HepG2 (cell line): Measurements from ENCODE around the gene BAZ2A. TPM values are rescaled to one million over a fixed set of nuclear protein-coding genes. Genes with fewer than 3 reads are reported as not detected.

Experiments
- ARID4A ChIP-seq: sonication (generic); formaldehyde crosslinking; IDR thresholded peaks from 2 replicates; pipeline ENCODE4 v1.5.0; 2020; ENCODE audit warnings: mild to moderate bottlenecking, missing genetic modification reagents, borderline replicate concordance
- CCAR2 ChIP-seq: fragments of 200-400 bp; formaldehyde crosslinking; optimal IDR thresholded peaks from 2 replicates; pipeline ENCODE3; 2018; ENCODE audit warnings: low read depth, mild to moderate bottlenecking, low read length, moderate library complexity
- GRHL1 ChIP-seq: sonication (generic); formaldehyde crosslinking; conservative IDR thresholded peaks from 2 replicates; pipeline ENCODE4 v1.8.0; 2022; ENCODE audit warnings: missing genetic modification reagents
- KLF11 ChIP-seq: IDR thresholded peaks from 2 replicates; pipeline ENCODE4 v1.6.1; 2016; ENCODE audit warnings: missing compliant biosample characterization
- MAFF ChIP-seq: IDR thresholded peaks from 2 replicates; pipeline ENCODE4 v1.6.1; 2011; ENCODE audit warnings: low read depth, low read length, improper control_type of control experiment
- MXD4 ChIP-seq: IDR thresholded peaks from 2 replicates; pipeline ENCODE4 v1.6.1; 2016; ENCODE audit warnings: mild to moderate bottlenecking, missing biosample characterization, missing genetic modification reagents
- PHF21A ChIP-seq: sonication (generic); formaldehyde crosslinking; IDR thresholded peaks from 2 replicates; pipeline ENCODE4 v1.5.0; 2020; ENCODE audit warnings: mild to moderate bottlenecking, missing genetic modification reagents
- POLR2G ChIP-seq: fragments of 200-400 bp; formaldehyde crosslinking; IDR thresholded peaks from 2 replicates; pipeline ENCODE4 v1.6.1; 2018; ENCODE audit warnings: mild to moderate bottlenecking, low read depth, low read length, moderate library complexity
- PRDM4 ChIP-seq: sonication (generic); formaldehyde crosslinking; IDR thresholded peaks from 2 replicates; pipeline ENCODE4 v1.9.0; 2021; ENCODE audit warnings: missing genetic modification reagents, borderline replicate concordance
- REPIN1 ChIP-seq: sonication (generic); formaldehyde crosslinking; IDR thresholded peaks from 2 replicates; pipeline ENCODE4 v1.8.0; 2022; ENCODE audit warnings: missing genetic modification reagents, low read depth, mild to moderate bottlenecking, borderline replicate concordance
- USF2 ChIP-seq, 2 experiments: sonication (generic) in 1 of 2; formaldehyde crosslinking in 1 of 2; IDR thresholded peaks; 2 replicates each; pipeline versions ENCODE4 v1.5.1 to v1.6.1; 2011 to 2020; ENCODE audit warnings: borderline replicate concordance in 1 of 2, low read depth in 1 of 2, low read length in 1 of 2, mild to moderate bottlenecking in 1 of 2, missing genetic modification reagents in 1 of 2, moderate library complexity in 1 of 2
- ZNF275 ChIP-seq: sonication (generic); formaldehyde crosslinking; IDR thresholded peaks from 2 replicates; pipeline ENCODE4 v1.8.0; 2022; ENCODE audit warnings: missing genetic modification reagents, mild to moderate bottlenecking, inconsistent platforms, borderline replicate concordance
- ZNF496 ChIP-seq: sonication (generic); formaldehyde crosslinking; IDR thresholded peaks from 2 replicates; pipeline ENCODE4 v1.8.1; 2023; ENCODE audit warnings: mild to moderate bottlenecking, moderate library complexity, missing genetic modification reagents; ENCODE audit not compliant: insufficient replicate concordance
- polyA plus RNA-seq, 8 experiments: library from polyadenylated mRNA; depleted of rRNA in 3 of 8; stranded (reverse) in 7 of 8; unstranded in 1 of 8; fragments of >200 nt; fragmentation: Illumina TruSeq in 4 of 8; extraction: Trizol in 4 of 8; gene quantifications; 2 replicates each; pipeline versions ENCODE4 v1.2.1 to v1.2.3, GENCODE V29; 2011 to 2016; ENCODE audit warnings: low read depth in 4 of 8, missing spikeins in 1 of 8, mixed read lengths in 1 of 8; ENCODE audit not compliant: insufficient read depth in 1 of 8
- total RNA-seq, 5 experiments: library from RNA; depleted of rRNA; stranded (reverse); fragments of >200 nt; fragmentation: Illumina TruSeq; extraction: Trizol; gene quantifications; 2 replicates each; pipeline ENCODE4 v1.2.3, GENCODE V29; 2016; ENCODE audit warnings: low read depth in 1 of 5

Gene BAZ2A
- total and polyA plus RNA-seq, 2 of the 13 experiments (the other 11 are each of a cell fraction or from before 2014, with no cell fraction given) = 21.8 to 73.5 TPM

GRCh38 chr12:56635806-56636674 is 5.9 kb upstream of the BAZ2A start (continued):
- TF ChIP-seq ARID4A (CRISPR knock-in tag) = peak; percentile 23; the same call in 1 of the 2 replicates
- 0 out of 2 replicates have a peak, but pooled peaks have one; percentile 11 for TF ChIP-seq ZNF275 (CRISPR knock-in tag)
- no peak for TF ChIP-seq GRHL1
- no peak for TF ChIP-seq ZNF496
- peak; percentile 35 for TF ChIP-seq CCAR2
- 0 out of 2 replicates have a peak, but pooled peaks have one; percentile 1 for TF ChIP-seq KLF11 (CRISPR knock-in tag)
- TF ChIP-seq POLR2G = peak; percentile 15; the same call in 1 of the 2 replicates
- no peak for TF ChIP-seq USF2 (IDR thresholded peaks at IDR 0.05; ENCODE audit: low read depth, low read length)
- no peak for TF ChIP-seq USF2 (CRISPR knock-in tag; IDR thresholded peaks at IDR 0.05; ENCODE audit: borderline replicate concordance)
- TF ChIP-seq PHF21A (CRISPR knock-in tag) = peak; percentile 7; the same call in 1 of the 2 replicates
- no peak for TF ChIP-seq REPIN1 (CRISPR knock-in tag)
- no peak for TF ChIP-seq PRDM4
- TF ChIP-seq MXD4 (CRISPR knock-in tag) = no peak; the same call in 1 of the 2 replicates
- 0 out of 2 replicates have a peak, but pooled peaks have one; percentile 36 for TF ChIP-seq MAFF
